ENCODE results near the gene PKMYT1. TPM values are rescaled to one million over a fixed set of nuclear protein-coding genes. Genes with fewer than 3 reads are reported as not detected.

The PKMYT1 gene
- total RNA-seq, 1 donor from 2014 or later = 4.6 TPM

DNA sequence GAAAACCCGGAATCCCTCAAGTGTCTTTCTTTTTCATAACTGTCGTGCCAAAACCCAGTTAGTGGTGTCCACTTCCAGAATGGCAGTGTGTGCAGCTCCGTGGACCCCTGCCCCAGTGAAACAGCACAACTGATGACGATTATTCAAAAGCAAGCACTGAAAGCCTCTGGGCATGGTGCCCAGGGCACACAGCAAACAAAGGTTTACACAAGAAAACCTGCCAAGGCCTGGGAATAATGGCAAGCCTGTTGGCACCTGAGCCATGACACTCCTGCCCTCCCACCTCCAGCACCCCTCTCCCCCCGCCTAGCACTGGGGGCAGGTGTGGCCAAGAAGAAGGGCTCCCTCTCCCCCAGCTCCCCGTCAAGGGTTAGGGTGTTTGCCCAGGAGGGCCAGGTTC is 2.8 kb downstream of the PKMYT1 start:
- peaks cover 3% of the 10 kb centered on the region for H3K36me3 Mint-ChIP-seq
- Histone ChIP-seq H3K27me3 (no peaks in the 10 kb centered on the region), H3K79me2 (ENCODE audit: low read depth) (peaks cover 16% of the 10 kb centered on the region), H3K4me3 (no peak overlapping the region), H3K4me1 (peaks cover 24% of the 10 kb centered on the region), H3F3A (ENCODE audit: low read depth) (peaks cover 20% of the 10 kb centered on the region), H3K9me3 (ENCODE audit: low read depth) (no peaks in the 10 kb centered on the region), H2AFZ (replicated peaks) (no peak overlapping the region), H3K4me2 (no peak overlapping the region), H4K20me1 (ENCODE audit: low read depth) (peaks cover 31% of the 10 kb centered on the region), H3K27ac (no peak overlapping the region), H3K36me3 (no peaks in the 10 kb centered on the region), H3K9ac (no peak overlapping the region)
- DNase-seq (ENCODE audit: low spot score) = no peak
- no peak overlapping the region for H3K27ac Mint-ChIP-seq
- H3K9me3 Mint-ChIP-seq = no peaks in the 10 kb centered on the region
- H3K4me3 Mint-ChIP-seq = no peak overlapping the region
- TF ChIP-seq EZH2phosphoT487 (IDR thresholded peaks at IDR 0.05) = no peak
- no peak for TF ChIP-seq EZH2 (IDR thresholded peaks at IDR 0.05)
- TF ChIP-seq, protein P1, sequence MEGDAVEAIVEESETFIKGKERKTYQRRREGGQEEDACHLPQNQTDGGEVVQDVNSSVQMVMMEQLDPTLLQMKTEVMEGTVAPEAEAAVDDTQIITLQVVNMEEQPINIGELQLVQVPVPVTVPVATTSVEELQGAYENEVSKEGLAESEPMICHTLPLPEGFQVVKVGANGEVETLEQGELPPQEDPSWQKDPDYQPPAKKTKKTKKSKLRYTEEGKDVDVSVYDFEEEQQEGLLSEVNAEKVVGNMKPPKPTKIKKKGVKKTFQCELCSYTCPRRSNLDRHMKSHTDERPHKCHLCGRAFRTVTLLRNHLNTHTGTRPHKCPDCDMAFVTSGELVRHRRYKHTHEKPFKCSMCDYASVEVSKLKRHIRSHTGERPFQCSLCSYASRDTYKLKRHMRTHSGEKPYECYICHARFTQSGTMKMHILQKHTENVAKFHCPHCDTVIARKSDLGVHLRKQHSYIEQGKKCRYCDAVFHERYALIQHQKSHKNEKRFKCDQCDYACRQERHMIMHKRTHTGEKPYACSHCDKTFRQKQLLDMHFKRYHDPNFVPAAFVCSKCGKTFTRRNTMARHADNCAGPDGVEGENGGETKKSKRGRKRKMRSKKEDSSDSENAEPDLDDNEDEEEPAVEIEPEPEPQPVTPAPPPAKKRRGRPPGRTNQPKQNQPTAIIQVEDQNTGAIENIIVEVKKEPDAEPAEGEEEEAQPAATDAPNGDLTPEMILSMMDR (IDR thresholded peaks at IDR 0.05) = no peak
- peaks cover 8% of the 10 kb centered on the region for H3K27me3 Mint-ChIP-seq (ENCODE audit: insufficient read depth, low read depth)
- H3K4me1 Mint-ChIP-seq = peaks cover 23% of the 10 kb centered on the region

DNA sequence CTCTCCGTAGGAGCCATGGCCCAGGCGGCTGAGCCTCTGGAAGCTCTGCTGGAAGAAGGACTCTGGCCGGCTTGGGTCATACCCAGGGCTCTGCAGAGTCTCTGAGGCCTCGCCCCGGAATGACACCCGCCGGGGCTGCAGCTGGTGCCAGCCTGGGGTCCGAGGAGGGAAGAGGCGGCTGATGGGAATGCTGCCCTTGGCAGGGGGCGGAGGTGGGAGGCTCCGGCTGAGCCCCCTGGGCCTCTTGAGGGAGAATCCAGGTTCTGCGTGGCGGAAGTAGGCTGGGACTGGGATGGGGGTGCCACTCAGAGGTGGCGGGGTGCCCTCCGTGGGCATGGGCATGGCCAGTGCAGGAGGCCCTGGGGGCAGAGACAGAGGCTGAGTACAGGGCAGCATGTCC is 3.6 kb downstream of the PKMYT1 start:
- peaks cover 5% of the 10 kb centered on the region for H3K27me3 Mint-ChIP-seq (ENCODE audit: insufficient read depth, low read depth)

DNA sequence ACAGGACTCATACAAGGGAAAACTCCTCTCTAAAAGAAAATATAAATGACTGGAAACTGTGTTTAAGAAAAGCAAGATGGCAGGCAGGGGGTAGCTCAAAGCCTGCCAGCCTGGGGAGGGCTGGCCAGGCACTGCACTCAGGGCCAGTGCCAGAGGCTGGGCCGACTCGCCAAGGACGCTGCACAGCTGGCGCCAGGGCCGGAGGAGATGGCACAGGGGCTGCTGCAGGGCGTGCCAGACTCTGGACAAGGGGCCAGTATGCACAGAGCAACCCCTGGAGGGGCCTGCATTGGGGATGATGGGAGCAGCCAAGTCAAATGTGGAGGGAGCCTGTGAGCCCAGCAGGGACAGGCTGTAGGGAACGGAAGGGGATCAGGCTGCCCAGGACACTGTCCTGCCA is 4.0 kb downstream of the PKMYT1 start:
- Histone ChIP-seq H3K9me3 (ENCODE audit: low read depth) (no peaks in the 10 kb centered on the region), H3K4me3 (no peak overlapping the region), H3K27ac (no peak overlapping the region), H3K36me3 (no peaks in the 10 kb centered on the region), H2AFZ (replicated peaks) (no peak overlapping the region), H3F3A (ENCODE audit: low read depth) (peaks cover 8% of the 10 kb centered on the region), H3K4me1 (peaks cover 11% of the 10 kb centered on the region), H3K27me3 (no peaks in the 10 kb centered on the region), H3K4me2 (no peak overlapping the region), H3K9ac (no peak overlapping the region), H3K79me2 (ENCODE audit: low read depth) (peaks cover 16% of the 10 kb centered on the region), H4K20me1 (ENCODE audit: low read depth) (peaks cover 43% of the 10 kb centered on the region)
- Mint-ChIP-seq H3K4me1 (peaks cover 15% of the 10 kb centered on the region), H3K27ac (no peak overlapping the region), H3K9me3 (no peaks in the 10 kb centered on the region), H3K27me3 (ENCODE audit: insufficient read depth, low read depth) (peaks cover 6% of the 10 kb centered on the region), H3K36me3 (peaks cover 8% of the 10 kb centered on the region), H3K4me3 (no peak overlapping the region)
- TF ChIP-seq EZH2phosphoT487 (IDR thresholded peaks at IDR 0.05) = no peak
- TF ChIP-seq, protein P1 (IDR thresholded peaks at IDR 0.05) = no peak
- no peak for TF ChIP-seq EZH2 (IDR thresholded peaks at IDR 0.05)
- no peak for DNase-seq (ENCODE audit: low spot score)

More for the DNA sequence above, 3.6 kb downstream of the PKMYT1 start:
- H4K20me1 ChIP-seq (ENCODE audit: low read depth) = peaks cover 38% of the 10 kb centered on the region
- Mint-ChIP-seq H3K27ac (no peak overlapping the region), H3K36me3 (peaks cover 8% of the 10 kb centered on the region), H3K4me1 (peaks cover 20% of the 10 kb centered on the region), H3K9me3 (no peaks in the 10 kb centered on the region), H3K4me3 (no peak overlapping the region)
- H3F3A ChIP-seq (ENCODE audit: low read depth) = peaks cover 12% of the 10 kb centered on the region
- H3K4me3 ChIP-seq = no peak overlapping the region
- no peaks in the 10 kb centered on the region for H3K27me3 ChIP-seq
- no peaks in the 10 kb centered on the region for H3K9me3 ChIP-seq (ENCODE audit: low read depth)
- TF ChIP-seq EZH2phosphoT487 (IDR thresholded peaks at IDR 0.05) = no peak
- TF ChIP-seq, protein P1 (IDR thresholded peaks at IDR 0.05) = no peak
- TF ChIP-seq EZH2 (IDR thresholded peaks at IDR 0.05) = no peak
- H3K36me3 ChIP-seq = no peaks in the 10 kb centered on the region
- H2AFZ ChIP-seq (replicated peaks) = no peak overlapping the region
- no peak overlapping the region for H3K9ac ChIP-seq
- no peak overlapping the region for H3K4me2 ChIP-seq
- peaks cover 16% of the 10 kb centered on the region for H3K4me1 ChIP-seq
- no peak for DNase-seq (ENCODE audit: low spot score)
- no peak overlapping the region for H3K27ac ChIP-seq
- peaks cover 16% of the 10 kb centered on the region for H3K79me2 ChIP-seq (ENCODE audit: low read depth)

Data from neural progenitor cell (in vitro differentiated cells).